Cardiac fibroblast (primary cell): ENCODE measurements around the gene ISG15.
A peak's percentile ranks its signal among the peaks of the same experiment; 100 is the strongest.

ENCODE experiments used
- DNase-seq, 2 donors: peaks; one replicate each; pipeline versions ENCODE4 v3.0.0 to v3.0.0-alpha.2; 2010; ENCODE audit warnings: low read depth in 2 of 2
- H3K4me3 ChIP-seq, 2 donors: replicated peaks in 1 of 2; 1 replicate in 1 of 2; 2 replicates in 1 of 2; pipeline ENCODE4 v1.5.1; 2011; ENCODE audit warnings: low read depth in 2 of 2, low read length in 2 of 2, mild to moderate bottlenecking in 2 of 2, moderate library complexity in 1 of 2
- CTCF ChIP-seq: IDR thresholded peaks from one replicate; pipeline ENCODE4 v1.5.1; 2011; ENCODE audit warnings: low read depth, mild to moderate bottlenecking, low read length, inconsistent platforms

ISG15 gene

GRCh38 chr1:1031659-1032235 is 18.4 kb downstream of the ISG15 start:
- no peak for DNase-seq
- no peak overlapping the region for H3K4me3 ChIP-seq
- no peak for TF ChIP-seq CTCF

- TF ChIP-seq CTCF: peak; percentile 2
- peak overlapping the region in 1 of 2 donors; percentile 26 for H3K4me3 ChIP-seq
- no peak for DNase-seq
Measured at GRCh38 chr1:1032424-1032823, 19.1 kb downstream of the ISG15 start.

- TF ChIP-seq CTCF: peak; percentile 62
- peak overlapping the region; percentile 26 to 41 for H3K4me3 ChIP-seq
- DNase-seq: peak; percentile 64 to 76
Measured at GRCh38 chr1:1033009-1033587, 19.8 kb downstream of the ISG15 start.

- no peak overlapping the region for H3K4me3 ChIP-seq
- DNase-seq: no peak
- TF ChIP-seq CTCF: no peak
Measured at GRCh38 chr1:1033731-1034438, 20.6 kb downstream of the ISG15 start.

GRCh38 chr1:1034439-1034781 is 21.1 kb downstream of the ISG15 start:
- DNase-seq: no peak
- TF ChIP-seq CTCF: no peak
- H3K4me3 ChIP-seq: no peak overlapping the region

- no peak for TF ChIP-seq CTCF
- H3K4me3 ChIP-seq: no peak overlapping the region
- DNase-seq: no peak
Measured at GRCh38 chr1:1035291-1035943, 22.1 kb downstream of the ISG15 start.
